ENCODE data around the gene DOCK1.

The DOCK1 gene

GRCh38 chr10:127012769-127013152, 107.5 kb downstream of the DOCK1 start:
- peak; percentile 95 for DNase-seq (ENCODE audit: low read depth)
- no peak for TF ChIP-seq CTCF (IDR thresholded peaks at IDR 0.05; ENCODE audit: insufficient read depth, low read depth, low read length, missing control alignments)
- H3K4me3 ChIP-seq (ENCODE audit: low read length), result no peak overlapping the region

- no peak overlapping the region for H3K4me3 ChIP-seq (ENCODE audit: low read length)
- TF ChIP-seq CTCF (IDR thresholded peaks at IDR 0.05; ENCODE audit: insufficient read depth, low read depth, low read length, missing control alignments), result no peak
- no peak for DNase-seq (ENCODE audit: low read depth)
These were observed 108.0 kb downstream of the DOCK1 start for GRCh38 chr10:127013211-127013656.

- DNase-seq (ENCODE audit: low read depth), result peak; percentile 32
- no peak overlapping the region for H3K4me3 ChIP-seq (ENCODE audit: low read length)
- no peak for TF ChIP-seq CTCF (IDR thresholded peaks at IDR 0.05; ENCODE audit: insufficient read depth, low read depth, low read length, missing control alignments)
These were observed 108.7 kb downstream of the DOCK1 start for GRCh38 chr10:127013691-127014473.

GRCh38 chr10:127014671-127015070, 109.4 kb downstream of the DOCK1 start:
- no peak for DNase-seq (ENCODE audit: low read depth)
- H3K4me3 ChIP-seq (ENCODE audit: low read length), result no peak overlapping the region
- no peak for TF ChIP-seq CTCF (IDR thresholded peaks at IDR 0.05; ENCODE audit: insufficient read depth, low read depth, low read length, missing control alignments)

GRCh38 chr10:127015373-127015772, 110.1 kb downstream of the DOCK1 start:
- no peak for TF ChIP-seq CTCF (IDR thresholded peaks at IDR 0.05; ENCODE audit: insufficient read depth, low read depth, low read length, missing control alignments)
- DNase-seq (ENCODE audit: low read depth), result no peak
- no peak overlapping the region for H3K4me3 ChIP-seq (ENCODE audit: low read length)

- no peak overlapping the region for H3K4me3 ChIP-seq (ENCODE audit: low read length)
- no peak for DNase-seq (ENCODE audit: low read depth)
- no peak for TF ChIP-seq CTCF (IDR thresholded peaks at IDR 0.05; ENCODE audit: insufficient read depth, low read depth, low read length, missing control alignments)
These were observed 111.1 kb downstream of the DOCK1 start for GRCh38 chr10:127016331-127016730.

Data from epithelial cell of esophagus (primary cell).